Sigmoid colon (tissue), 7 donors: ENCODE results near the gene TUNAR. TPM values are rescaled to one million over a fixed set of nuclear protein-coding genes. Genes with fewer than 3 reads are reported as not detected.
"Not testable (repeated sequence)": the region's sequence is repeated elsewhere in the genome, so short reads cannot be mapped to it uniquely, and the experiment has no call there.

ENCODE experiments used
- DNase-seq: peaks from one replicate; pipeline ENCODE4 v3.0.0-alpha.2; 2019
- H3K27ac ChIP-seq, 4 donors: fragments of 200-600 bp; sonication (generic); one replicate each; pipeline ENCODE4 v1.5.1; 2016 to 2019; ENCODE audit warnings: mild to moderate bottlenecking in 1 of 4
- H3K27me3 ChIP-seq, 3 donors: fragments of 200-600 bp; sonication (generic); one replicate each; pipeline ENCODE4 v1.5.1; 2019; ENCODE audit warnings: mild to moderate bottlenecking in 1 of 3
- H3K36me3 ChIP-seq, 4 donors: fragments of 200-600 bp; sonication (generic); one replicate each; pipeline ENCODE4 v1.5.1; 2016 to 2019
- H3K4me1 ChIP-seq, 4 donors: fragments of 200-600 bp; sonication (generic); one replicate each; pipeline ENCODE4 v1.5.1; 2017 to 2019
- H3K4me3 ChIP-seq, 4 donors: fragments of 200-600 bp; sonication (generic); one replicate each; pipeline ENCODE4 v1.5.1; 2017 to 2019; ENCODE audit warnings: mild to moderate bottlenecking in 2 of 4, moderate library complexity in 1 of 4
- H3K9me3 ChIP-seq, 4 donors: fragments of 200-600 bp in 3 of 4; sonication (generic) in 3 of 4; one replicate each; pipeline versions ENCODE4 v1.5.1 to v1.6.1; 2013 to 2019
- CTCF ChIP-seq, 4 experiments: fragments of 450-650 bp in 3 of 4; fragments of 200-600 bp in 1 of 4; IDR thresholded peaks; one replicate each; pipeline ENCODE4 v1.5.1; 2016 to 2019; ENCODE audit warnings: antibody characterized with exemption in 4 of 4, mild to moderate bottlenecking in 3 of 4, moderate library complexity in 2 of 4
- EP300 ChIP-seq, 4 donors: sonication (generic); formaldehyde crosslinking; IDR thresholded peaks; one replicate each; pipeline ENCODE4 v1.6.1; 2017; ENCODE audit warnings: antibody characterized with exemption in 4 of 4
- POLR2A ChIP-seq, 2 donors: fragments of 450-650 bp; IDR thresholded peaks; one replicate each; pipeline ENCODE4 v1.6.1; 2016; ENCODE audit warnings: antibody characterized with exemption in 2 of 2, mild to moderate bottlenecking in 2 of 2, moderate library complexity in 2 of 2
- POLR2AphosphoS5 ChIP-seq, 4 donors: sonication (generic); formaldehyde crosslinking; IDR thresholded peaks; one replicate each; pipeline ENCODE4 v1.6.1; 2017; ENCODE audit warnings: antibody characterized with exemption in 4 of 4
- WGBS, 2 donors: extraction: QIAGEN DNeasy Blood & Tissue Kit; methylation state at CpG; one replicate each; pipeline ENCODE4 v1.1.7; 2013; 5-methylcytosine and 5-hydroxymethylcytosine counted together
- intact Hi-C: fragments of 100-400 bp; cut with DNase I; formaldehyde crosslinking; loops from one replicate; pipeline ENCODE4 v1.15.1; 2023
- polyA plus RNA-seq, 3 donors: library from polyadenylated mRNA; stranded (reverse); fragments of 200-250 nt; gene quantifications; one replicate each; pipeline ENCODE4 v1.2.3, GENCODE V29; 2013
- total RNA-seq, 4 donors: library from RNA; depleted of rRNA; stranded (reverse); fragments of >200 nt; gene quantifications; one replicate each; pipeline ENCODE4 v1.1.0, GENCODE V29; 2016
- donor health status: healthy with polysubstance abuse.
- donor health status: Bipolar disorder and iron deficiency.
- donor health status: healthy.

TUNAR gene
- total and polyA plus RNA-seq, 7 donors, result 0.12 TPM; not detected in 6

- 23 to 39% methylated on average over 3 of the region's 3 CpGs for WGBS, 2 donors
- H3K4me3 ChIP-seq, result no peak overlapping the region
- H3K4me1 ChIP-seq, result no peaks in the 10 kb centered on the region
- intact Hi-C loops, result no loop called here
- no peaks in the 10 kb centered on the region for H3K9me3 ChIP-seq
- no peak for DNase-seq
- TF ChIP-seq POLR2AphosphoS5 (IDR thresholded peaks at IDR 0.05), result no peak
- H3K27ac ChIP-seq, result no peak overlapping the region
- no peaks in the 10 kb centered on the region for H3K36me3 ChIP-seq
- no peaks in the 10 kb centered on the region for H3K27me3 ChIP-seq
Observed at GRCh38 chr14:95958105-95958504, 81.5 kb downstream of the TUNAR start.

- Histone ChIP-seq H3K27ac (no peak overlapping the region), H3K36me3 (no peaks in the 10 kb centered on the region), H3K4me1 (no peaks in the 10 kb centered on the region), H3K4me3 (no peak overlapping the region), H3K9me3 (no peaks in the 10 kb centered on the region), H3K27me3 (no peaks in the 10 kb centered on the region)
- intact Hi-C loops, result no loop called here
- no peak for TF ChIP-seq CTCF (IDR thresholded peaks at IDR 0.05)
- TF ChIP-seq EP300 (IDR thresholded peaks at IDR 0.05), result no peak
- TF ChIP-seq POLR2AphosphoS5 (IDR thresholded peaks at IDR 0.05), result no peak
- TF ChIP-seq POLR2A (IDR thresholded peaks at IDR 0.05), result no peak
- WGBS, 2 donors, result 16 to 52% methylated on average over 1 of the region's 1 CpG
- DNase-seq, result no peak
Observed at GRCh38 chr14:95959317-95959716, 82.7 kb downstream of the TUNAR start.

GRCh38 chr14:95961481-95961880 is 84.8 kb downstream of the TUNAR start:
- Histone ChIP-seq H3K27ac (no peak overlapping the region), H3K9me3 (no peaks in the 10 kb centered on the region), H3K4me1 (no peaks in the 10 kb centered on the region), H3K27me3 (no peaks in the 10 kb centered on the region), H3K4me3 (no peak overlapping the region), H3K36me3 (no peaks in the 10 kb centered on the region)
- DNase-seq, result no peak
- TF ChIP-seq CTCF (IDR thresholded peaks at IDR 0.05) (no peak), EP300 (IDR thresholded peaks at IDR 0.05) (no peak), POLR2A (IDR thresholded peaks at IDR 0.05) (no peak), POLR2AphosphoS5 (IDR thresholded peaks at IDR 0.05) (no peak)
- intact Hi-C loops, result no loop called here

GRCh38 chr14:95964901-95965300 is 88.3 kb downstream of the TUNAR start:
- no peak overlapping the region for H3K27ac ChIP-seq
- TF ChIP-seq EP300 (IDR thresholded peaks at IDR 0.05) (no peak), CTCF (IDR thresholded peaks at IDR 0.05) (no peak), POLR2AphosphoS5 (IDR thresholded peaks at IDR 0.05) (no peak), POLR2A (IDR thresholded peaks at IDR 0.05) (no peak)
- no peaks in the 10 kb centered on the region for H3K27me3 ChIP-seq
- H3K36me3 ChIP-seq, result no peaks in the 10 kb centered on the region
- intact Hi-C loops, result no loop called here
- 64 to 73% methylated on average over 2 of the region's 2 CpGs for WGBS, 2 donors
- DNase-seq, result no peak
- no peak overlapping the region for H3K4me3 ChIP-seq
- H3K9me3 ChIP-seq, result no peaks in the 10 kb centered on the region
- H3K4me1 ChIP-seq, result no peaks in the 10 kb centered on the region

- H3K4me1 ChIP-seq, DNase-seq, H3K27ac ChIP-seq, intact Hi-C loops, H3K27me3 ChIP-seq, H3K9me3 ChIP-seq, H3K4me3 ChIP-seq, H3K36me3 ChIP-seq: not testable (repeated sequence)
- 42 to 49% methylated on average over 4 of the region's 4 CpGs for WGBS, 2 donors
Observed at GRCh38 chr14:95968048-95968447, 91.4 kb downstream of the TUNAR start.

Other genes with a start within 250 kb of the TUNAR start
- gene TCL1B, start 190.4 kb upstream of the TUNAR start, total RNA-seq, result not detected
- 1 to 10 TPM in 1 of 3 donors, not detected in 2; 1.1 TPM for gene TCL1B, start 190.4 kb upstream of the TUNAR start, polyA plus RNA-seq
- not detected for gene TCL1A, start 162.7 kb upstream of the TUNAR start, total RNA-seq
- 10 to 100 TPM in 1 of 3 donors, 1 to 10 TPM in 1, not detected in 1; 1.2 to 99.5 TPM for gene TCL1A, start 162.7 kb upstream of the TUNAR start, polyA plus RNA-seq
- 10 to 100 TPM; 10.4 to 30.4 (median 23.6) TPM for gene C14orf132, start 162.5 kb downstream of the TUNAR start, total RNA-seq
- gene C14orf132, start 162.5 kb downstream of the TUNAR start, polyA plus RNA-seq, result 1 to 10 TPM; 2.4 to 4.3 (median 3.2) TPM